ENCODE data around the gene OSBPL9.

OSBPL9 gene

DNA sequence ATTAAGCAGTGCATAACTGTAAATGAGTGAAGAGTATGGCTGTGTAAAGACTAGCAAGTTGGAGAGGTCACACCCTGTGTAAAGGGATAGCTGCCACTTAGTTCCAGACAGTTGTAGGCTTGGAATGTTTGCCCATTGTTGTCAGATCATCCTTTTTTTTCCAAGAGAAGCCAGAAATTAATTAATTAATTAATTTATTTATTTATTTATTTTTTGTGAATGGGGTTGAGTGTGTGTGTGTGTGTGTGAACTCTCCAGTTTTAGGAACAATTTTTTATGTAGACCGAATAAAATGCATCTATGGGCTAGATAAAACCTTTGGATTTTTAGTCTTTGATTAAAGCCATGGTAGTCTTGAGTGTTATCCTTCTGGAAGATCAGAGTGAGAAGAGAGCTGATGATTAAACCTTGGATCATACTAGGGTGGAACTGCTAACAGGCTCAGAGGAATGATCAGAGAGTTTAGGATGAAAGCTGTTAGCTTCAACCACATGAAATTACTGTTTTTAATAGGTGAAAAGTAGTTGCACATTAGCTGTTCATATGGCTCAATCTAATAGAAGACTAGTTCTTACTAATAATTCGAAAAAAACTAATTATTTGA lies 58.4 kb downstream of the OSBPL9 start:
- ChIA-PET CTCF (interaction anchor here (1.0 kb wide), 1 partner anchor 63 kb away, joined by 3 read pairs; no protein-coding TSS in a partner anchor), POLR2A (interaction anchor here (0.9 kb wide), 1 partner anchor 10 kb away, joined by 3 read pairs; no protein-coding TSS in a partner anchor)
- DNase-seq (ENCODE audit: extremely low spot score) = no peak
- no peak for TF ChIP-seq HDGF (IDR thresholded peaks at IDR 0.05; ENCODE audit: borderline replicate concordance)
- TF ChIP-seq CTBP1 (IDR thresholded peaks at IDR 0.05; ENCODE audit: borderline replicate concordance) = no peak
- no peak for TF ChIP-seq FOXK2 (IDR thresholded peaks at IDR 0.05)
- TF ChIP-seq SUZ12 (IDR thresholded peaks at IDR 0.05) = no peak
- no peak for TF ChIP-seq FOXA1 (IDR thresholded peaks at IDR 0.05)
- TF ChIP-seq LEF1 (IDR thresholded peaks at IDR 0.05; ENCODE audit: borderline replicate concordance) = no peak
- no peak for TF ChIP-seq BHLHE40 (IDR thresholded peaks at IDR 0.05; ENCODE audit: borderline replicate concordance)
- TF ChIP-seq, protein P1, sequence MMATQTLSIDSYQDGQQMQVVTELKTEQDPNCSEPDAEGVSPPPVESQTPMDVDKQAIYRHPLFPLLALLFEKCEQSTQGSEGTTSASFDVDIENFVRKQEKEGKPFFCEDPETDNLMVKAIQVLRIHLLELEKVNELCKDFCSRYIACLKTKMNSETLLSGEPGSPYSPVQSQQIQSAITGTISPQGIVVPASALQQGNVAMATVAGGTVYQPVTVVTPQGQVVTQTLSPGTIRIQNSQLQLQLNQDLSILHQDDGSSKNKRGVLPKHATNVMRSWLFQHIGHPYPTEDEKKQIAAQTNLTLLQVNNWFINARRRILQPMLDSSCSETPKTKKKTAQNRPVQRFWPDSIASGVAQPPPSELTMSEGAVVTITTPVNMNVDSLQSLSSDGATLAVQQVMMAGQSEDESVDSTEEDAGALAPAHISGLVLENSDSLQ (IDR thresholded peaks at IDR 0.05) = no peak
- TF ChIP-seq TARDBP (IDR thresholded peaks at IDR 0.05) = no peak
- TF ChIP-seq ELF4 (IDR thresholded peaks at IDR 0.05) = no peak

DNA sequence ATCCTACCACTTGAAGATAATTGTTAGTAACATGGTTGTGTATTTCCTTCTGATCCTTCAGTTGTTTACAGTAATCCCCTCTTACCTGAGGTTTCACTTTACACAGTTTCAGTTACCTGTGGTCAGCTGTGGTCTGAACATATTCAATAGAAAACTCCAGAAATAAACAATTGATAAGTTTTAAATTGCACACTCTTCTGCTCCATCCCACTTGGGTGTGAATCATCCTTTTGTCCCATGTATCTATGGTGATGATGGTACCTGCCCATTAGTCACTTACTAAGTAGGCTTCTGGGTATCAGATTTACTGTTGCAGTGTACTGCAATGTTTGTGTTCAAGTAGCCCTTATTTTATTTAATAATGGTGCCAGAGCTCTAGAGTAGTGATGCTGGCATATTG lies 62.5 kb downstream of the OSBPL9 start:
- ChIA-PET POLR2A (no interaction called here), CTCF (no interaction called here)
- DNase-seq (ENCODE audit: extremely low spot score) = no peak
- TF ChIP-seq ZNF384 (IDR thresholded peaks at IDR 0.05) (no peak), TARDBP (IDR thresholded peaks at IDR 0.05) (no peak), SP1 (IDR thresholded peaks at IDR 0.05) (no peak), LEF1 (IDR thresholded peaks at IDR 0.05; ENCODE audit: borderline replicate concordance) (no peak), FOXK2 (IDR thresholded peaks at IDR 0.05) (no peak), CTBP1 (IDR thresholded peaks at IDR 0.05; ENCODE audit: borderline replicate concordance) (no peak), SUZ12 (IDR thresholded peaks at IDR 0.05) (no peak), ELF4 (IDR thresholded peaks at IDR 0.05) (no peak), ARNT (IDR thresholded peaks at IDR 0.05) (no peak), FOXM1 (IDR thresholded peaks at IDR 0.05; ENCODE audit: borderline replicate concordance) (no peak), HDGF (IDR thresholded peaks at IDR 0.05; ENCODE audit: borderline replicate concordance) (no peak)
- TF ChIP-seq, protein P1 (IDR thresholded peaks at IDR 0.05) = no peak

DNA sequence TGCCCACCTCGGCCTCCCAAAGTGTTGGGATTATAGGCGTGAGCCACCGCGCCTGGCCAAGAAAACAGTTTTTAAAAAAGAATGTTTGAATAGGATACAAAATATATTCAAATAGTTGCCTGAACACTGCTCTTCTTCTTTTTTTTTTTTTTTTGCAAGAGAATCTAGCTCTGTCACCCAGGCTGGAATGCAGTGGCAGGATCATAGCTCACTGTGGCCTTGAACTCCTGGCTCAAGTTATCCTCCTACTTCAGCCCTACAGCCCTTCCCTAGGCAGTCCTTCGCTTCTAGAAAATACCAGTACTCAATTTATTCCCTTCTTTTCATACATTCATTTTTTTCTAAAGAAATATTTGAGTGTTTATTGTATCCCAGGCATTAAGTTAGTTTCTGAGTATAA lies 67.9 kb downstream of the OSBPL9 start:
- ChIA-PET CTCF (no interaction called here), POLR2A (no interaction called here)
- TF ChIP-seq HDGF (IDR thresholded peaks at IDR 0.05; ENCODE audit: borderline replicate concordance) (no peak), ELF4 (IDR thresholded peaks at IDR 0.05) (no peak), BHLHE40 (IDR thresholded peaks at IDR 0.05; ENCODE audit: borderline replicate concordance) (no peak), SUZ12 (IDR thresholded peaks at IDR 0.05) (no peak), FOXM1 (IDR thresholded peaks at IDR 0.05; ENCODE audit: borderline replicate concordance) (no peak), ZNF384 (IDR thresholded peaks at IDR 0.05) (no peak), SP1 (IDR thresholded peaks at IDR 0.05) (no peak), ARNT (IDR thresholded peaks at IDR 0.05) (no peak), FOXK2 (IDR thresholded peaks at IDR 0.05) (no peak), TARDBP (IDR thresholded peaks at IDR 0.05) (no peak), NFRKB (IDR thresholded peaks at IDR 0.05) (no peak), LEF1 (IDR thresholded peaks at IDR 0.05; ENCODE audit: borderline replicate concordance) (no peak), L3MBTL2 (conservative IDR thresholded peaks at IDR 0.05) (no peak), FOXA1 (IDR thresholded peaks at IDR 0.05) (no peak), CTBP1 (IDR thresholded peaks at IDR 0.05; ENCODE audit: borderline replicate concordance) (no peak)
- TF ChIP-seq, protein P1 (IDR thresholded peaks at IDR 0.05) = no peak
- DNase-seq (ENCODE audit: extremely low spot score) = no peak

DNA sequence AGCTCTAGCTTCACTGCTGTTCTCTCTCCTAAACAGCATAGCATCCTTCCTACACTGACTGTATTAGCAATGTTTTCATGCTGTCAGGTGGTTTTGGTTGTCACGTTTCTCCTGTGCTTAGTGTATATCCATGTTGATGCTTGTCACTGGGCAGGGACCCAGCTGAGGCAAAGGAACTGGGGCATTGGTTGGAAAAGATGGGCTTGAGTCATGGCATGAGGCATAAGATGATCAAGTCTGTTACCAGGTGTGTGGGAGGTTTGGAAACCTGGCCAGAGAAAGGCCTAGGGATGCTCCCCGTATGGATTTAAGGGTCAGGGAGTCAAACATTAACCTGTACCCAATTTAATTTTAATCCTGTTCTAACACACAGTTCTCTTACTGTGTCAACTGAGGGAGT lies 69.6 kb downstream of the OSBPL9 start:
- POLR2A ChIA-PET = no interaction called here
- DNase-seq (ENCODE audit: extremely low spot score) = no peak
- CTCF ChIA-PET = no interaction called here
- TF ChIP-seq FOXA1 (IDR thresholded peaks at IDR 0.05) = no peak
- no peak for TF ChIP-seq SUZ12 (IDR thresholded peaks at IDR 0.05)
- TF ChIP-seq TARDBP (IDR thresholded peaks at IDR 0.05) = no peak
- TF ChIP-seq BHLHE40 (IDR thresholded peaks at IDR 0.05; ENCODE audit: borderline replicate concordance) = no peak
- no peak for TF ChIP-seq HDGF (IDR thresholded peaks at IDR 0.05; ENCODE audit: borderline replicate concordance)
- no peak for TF ChIP-seq ZNF384 (IDR thresholded peaks at IDR 0.05)
- TF ChIP-seq, protein P1 (IDR thresholded peaks at IDR 0.05) = no peak
- TF ChIP-seq FOXM1 (IDR thresholded peaks at IDR 0.05; ENCODE audit: borderline replicate concordance) = no peak
- no peak for TF ChIP-seq SP1 (IDR thresholded peaks at IDR 0.05)
- no peak for TF ChIP-seq FOXK2 (IDR thresholded peaks at IDR 0.05)
- no peak for TF ChIP-seq NFRKB (IDR thresholded peaks at IDR 0.05)
- TF ChIP-seq LEF1 (IDR thresholded peaks at IDR 0.05; ENCODE audit: borderline replicate concordance) = no peak
- no peak for TF ChIP-seq ARNT (IDR thresholded peaks at IDR 0.05)
- TF ChIP-seq L3MBTL2 (conservative IDR thresholded peaks at IDR 0.05) = no peak
- no peak for TF ChIP-seq CTBP1 (IDR thresholded peaks at IDR 0.05; ENCODE audit: borderline replicate concordance)
- TF ChIP-seq ELF4 (IDR thresholded peaks at IDR 0.05) = no peak

DNA sequence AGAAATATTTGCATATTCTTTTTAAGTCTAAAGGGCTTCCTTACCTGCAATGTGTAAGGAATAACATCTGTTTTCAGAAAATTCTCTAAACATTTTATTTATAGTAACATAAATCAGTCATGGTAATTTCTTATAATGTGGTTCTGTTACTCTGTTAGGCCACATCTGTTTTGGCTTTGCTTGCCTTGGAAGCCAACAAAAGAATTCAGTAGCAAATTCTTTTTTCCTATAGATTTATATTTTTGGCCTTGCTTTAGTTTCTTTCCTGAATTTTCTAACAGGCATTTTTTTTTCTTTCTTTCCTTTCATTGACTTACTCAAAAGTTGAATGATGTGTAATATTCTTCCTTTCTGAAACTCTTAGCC lies 72.2 kb downstream of the OSBPL9 start:
- ChIA-PET CTCF (no interaction called here), POLR2A (interaction anchor here (0.6 kb wide), 1 partner anchor 40 kb away, joined by 3 read pairs; no protein-coding TSS in a partner anchor)

More for the DNA sequence above, 72.2 kb downstream of the OSBPL9 start:
- DNase-seq (ENCODE audit: extremely low spot score) = no peak
- TF ChIP-seq FOXA1 (IDR thresholded peaks at IDR 0.05) (no peak), CTBP1 (IDR thresholded peaks at IDR 0.05; ENCODE audit: borderline replicate concordance) (no peak), FOXK2 (IDR thresholded peaks at IDR 0.05) (no peak), NFRKB (IDR thresholded peaks at IDR 0.05) (no peak), TARDBP (IDR thresholded peaks at IDR 0.05) (no peak), LEF1 (IDR thresholded peaks at IDR 0.05; ENCODE audit: borderline replicate concordance) (no peak), FOXM1 (IDR thresholded peaks at IDR 0.05; ENCODE audit: borderline replicate concordance) (no peak), ELF4 (IDR thresholded peaks at IDR 0.05) (no peak)
